ENCODE measurements around the gene UPP2.

DNA sequence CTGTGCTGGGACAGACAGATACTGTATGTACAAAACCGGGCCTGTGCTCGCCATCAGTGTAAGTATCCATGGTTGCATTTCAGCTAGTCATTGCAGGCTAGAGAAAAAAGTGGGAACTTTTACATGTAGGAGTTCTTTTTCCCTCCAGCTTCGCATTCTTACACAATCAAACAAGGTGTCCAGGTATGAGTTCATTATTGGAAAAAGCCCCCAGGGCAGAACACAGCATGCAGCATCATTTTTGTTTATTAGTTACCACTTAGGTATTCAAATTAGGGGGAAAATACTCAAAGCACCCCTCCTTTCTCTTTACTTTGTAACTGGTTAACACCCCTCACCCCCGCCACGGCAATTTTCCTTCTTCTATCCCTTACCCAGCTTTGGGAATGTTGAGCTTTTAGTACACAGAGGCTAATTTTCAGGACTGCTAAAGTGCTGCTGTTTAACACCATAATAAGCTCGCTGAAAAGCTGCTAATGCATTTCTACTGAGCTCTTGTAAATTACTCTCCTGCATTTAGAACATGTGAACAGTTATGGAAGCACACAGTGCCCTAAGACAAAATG lies 13.6 kb downstream of the UPP2 start:
- TF ChIP-seq, protein P1, sequence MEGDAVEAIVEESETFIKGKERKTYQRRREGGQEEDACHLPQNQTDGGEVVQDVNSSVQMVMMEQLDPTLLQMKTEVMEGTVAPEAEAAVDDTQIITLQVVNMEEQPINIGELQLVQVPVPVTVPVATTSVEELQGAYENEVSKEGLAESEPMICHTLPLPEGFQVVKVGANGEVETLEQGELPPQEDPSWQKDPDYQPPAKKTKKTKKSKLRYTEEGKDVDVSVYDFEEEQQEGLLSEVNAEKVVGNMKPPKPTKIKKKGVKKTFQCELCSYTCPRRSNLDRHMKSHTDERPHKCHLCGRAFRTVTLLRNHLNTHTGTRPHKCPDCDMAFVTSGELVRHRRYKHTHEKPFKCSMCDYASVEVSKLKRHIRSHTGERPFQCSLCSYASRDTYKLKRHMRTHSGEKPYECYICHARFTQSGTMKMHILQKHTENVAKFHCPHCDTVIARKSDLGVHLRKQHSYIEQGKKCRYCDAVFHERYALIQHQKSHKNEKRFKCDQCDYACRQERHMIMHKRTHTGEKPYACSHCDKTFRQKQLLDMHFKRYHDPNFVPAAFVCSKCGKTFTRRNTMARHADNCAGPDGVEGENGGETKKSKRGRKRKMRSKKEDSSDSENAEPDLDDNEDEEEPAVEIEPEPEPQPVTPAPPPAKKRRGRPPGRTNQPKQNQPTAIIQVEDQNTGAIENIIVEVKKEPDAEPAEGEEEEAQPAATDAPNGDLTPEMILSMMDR (IDR thresholded peaks at IDR 0.05), result no peak
- TF ChIP-seq POLR2A (IDR thresholded peaks at IDR 0.05), result no peak
